Measurements from ENCODE around the gene C19orf67.

C19orf67 gene

GRCh38 chr19:14085309-14085995, at the start of gene C19orf67:
Gene C19orf67 (minus strand): TSS chr19:14085783. CDS start chr19:14085627, 156 bp downstream.
- DNase-seq (ENCODE audit: insufficient read length, low spot score) (no peak), FAIRE-seq (no peak)

- no peak for DNase-seq (ENCODE audit: insufficient read length, low spot score)
- FAIRE-seq, result no peak
These were observed 49.8 kb upstream of the C19orf67 start for GRCh38 chr19:14135355-14135754.

- peak; percentile 31 for FAIRE-seq
These were observed 42.4 kb upstream of the C19orf67 start for GRCh38 chr19:14127929-14128509.

GRCh38 chr19:14127176-14127575, 41.6 kb upstream of the C19orf67 start:
- no peak for DNase-seq (ENCODE audit: insufficient read length, low spot score)
- no peak for FAIRE-seq

More at GRCh38 chr19:14127929-14128509, 42.4 kb upstream of the C19orf67 start:
- no peak for DNase-seq (ENCODE audit: insufficient read length, low spot score)

GRCh38 chr19:14122924-14123323, 37.3 kb upstream of the C19orf67 start:
- FAIRE-seq (no peak), DNase-seq (ENCODE audit: insufficient read length, low spot score) (no peak)

GRCh38 chr19:14120497-14120780, 34.9 kb upstream of the C19orf67 start:
- no peak for FAIRE-seq
- no peak for DNase-seq (ENCODE audit: insufficient read length, low spot score)

- FAIRE-seq (no peak), DNase-seq (ENCODE audit: insufficient read length, low spot score) (no peak)
These were observed 34.3 kb upstream of the C19orf67 start for GRCh38 chr19:14119644-14120496.

- FAIRE-seq, result no peak
These were observed 33.6 kb upstream of the C19orf67 start for GRCh38 chr19:14119146-14119545.

GRCh38 chr19:14118165-14119051, 32.8 kb upstream of the C19orf67 start:
- DNase-seq (ENCODE audit: insufficient read length, low spot score), result no peak

More at GRCh38 chr19:14119146-14119545, 33.6 kb upstream of the C19orf67 start:
- DNase-seq (ENCODE audit: insufficient read length, low spot score), result no peak

GRCh38 chr19:14117668-14118164, 32.1 kb upstream of the C19orf67 start, which contains the start of gene PRKACA:
Gene PRKACA (minus strand): TSS chr19:14117762. CDS start chr19:14117547, 215 bp downstream.
- DNase-seq (ENCODE audit: insufficient read length, low spot score) (peak; percentile 100), FAIRE-seq (peak; percentile 97)

More at GRCh38 chr19:14118165-14119051, 32.8 kb upstream of the C19orf67 start:
- peak; percentile 48 for FAIRE-seq

GRCh38 chr19:14116918-14117578, 31.5 kb upstream of the C19orf67 start:
- DNase-seq (ENCODE audit: insufficient read length, low spot score), result no peak
- no peak for FAIRE-seq

- DNase-seq (ENCODE audit: insufficient read length, low spot score) (no peak), FAIRE-seq (no peak)
These were observed 30.9 kb upstream of the C19orf67 start for GRCh38 chr19:14116525-14116917.

GRCh38 chr19:14115756-14116155, 30.2 kb upstream of the C19orf67 start:
- FAIRE-seq, result no peak

GRCh38 chr19:14114854-14115253, 29.3 kb upstream of the C19orf67 start:
- DNase-seq (ENCODE audit: insufficient read length, low spot score) (no peak), FAIRE-seq (peak; percentile 70)

More at GRCh38 chr19:14115756-14116155, 30.2 kb upstream of the C19orf67 start:
- no peak for DNase-seq (ENCODE audit: insufficient read length, low spot score)

GRCh38 chr19:14114439-14114838, 28.9 kb upstream of the C19orf67 start:
- no peak for DNase-seq (ENCODE audit: insufficient read length, low spot score)
- FAIRE-seq, result no peak

GRCh38 chr19:14113762-14114414, 28.3 kb upstream of the C19orf67 start:
- FAIRE-seq (no peak), DNase-seq (ENCODE audit: insufficient read length, low spot score) (no peak)

GRCh38 chr19:14112809-14113385, 27.3 kb upstream of the C19orf67 start:
- FAIRE-seq (no peak), DNase-seq (ENCODE audit: insufficient read length, low spot score) (no peak)

GRCh38 chr19:14112051-14112808, 26.6 kb upstream of the C19orf67 start:
- FAIRE-seq (no peak), DNase-seq (ENCODE audit: insufficient read length, low spot score) (no peak)

Data from GM19239 (cell line).